ENCODE measurements around the gene TMPO. TPM values are rescaled to one million over a fixed set of nuclear protein-coding genes. Genes with fewer than 3 reads are reported as not detected.

TMPO gene
- total and polyA plus RNA-seq, 2 of the 4 experiments (the other 2 are of a cell fraction), result 30.0 to 62.0 TPM

DNA sequence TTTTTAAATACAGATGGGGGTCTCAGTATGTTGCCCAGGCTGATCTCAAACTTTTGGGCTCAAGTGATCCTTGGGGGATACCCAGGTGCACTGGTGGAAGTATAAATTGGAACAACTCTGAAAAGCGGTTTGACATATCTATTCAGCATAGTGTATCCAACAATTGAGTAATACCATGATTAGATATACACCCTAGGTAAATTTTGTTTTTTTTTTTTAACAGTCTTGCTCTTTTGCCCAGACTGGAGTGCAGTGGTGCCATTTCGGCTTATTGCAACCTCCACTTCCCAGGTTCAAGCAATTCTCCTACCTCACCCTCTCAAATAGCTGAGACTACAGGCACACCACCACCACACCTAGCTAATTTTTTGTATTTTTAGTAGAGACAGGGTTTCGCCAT, 46.5 kb downstream of the TMPO start:
- CTCF ChIA-PET, result interaction anchor here (0.7 kb wide), 1 partner anchor 78 kb away, joined by 3 read pairs; no protein-coding TSS in a partner anchor

More for the DNA sequence above, 46.5 kb downstream of the TMPO start:
- Histone ChIP-seq H3K27ac (ENCODE audit: insufficient read depth, low read length) (no peak overlapping the region), H2BK5ac (ENCODE audit: low read depth, low read length, poor library complexity, severe bottlenecking) (no peak overlapping the region), H2BK15ac (ENCODE audit: low read depth, low read length) (no peak overlapping the region), H2BK20ac (ENCODE audit: low read depth, low read length) (no peak overlapping the region), H4K91ac (ENCODE audit: insufficient read depth, low read depth, low read length) (no peak overlapping the region), H3K9me1 (ENCODE audit: insufficient read depth, low read length) (no peaks in the 10 kb centered on the region), H3K9me3 (ENCODE audit: control insufficient read depth, insufficient read depth, low read length) (peaks cover 2% of the 10 kb centered on the region; the same call in 1 of the 2 replicates), H3K4me1 (ENCODE audit: control insufficient read depth, insufficient read depth, low read length) (no peaks in the 10 kb centered on the region), H3K23ac (ENCODE audit: low read depth, low read length) (no peak overlapping the region), H3K27me3 (ENCODE audit: control insufficient read depth, insufficient read depth, low read length) (no peaks in the 10 kb centered on the region), H3K36me3 (ENCODE audit: control insufficient read depth, insufficient read depth, low read length) (no peaks in the 10 kb centered on the region), H2AK5ac (ENCODE audit: low read depth, low read length) (no peak overlapping the region), H3K9ac (ENCODE audit: low read depth, low read length) (no peak overlapping the region), H4K20me1 (ENCODE audit: insufficient read depth, low read length) (no peaks in the 10 kb centered on the region), H3K79me1 (ENCODE audit: low read depth in 1 of 2, low read length in 2 of 2) (no peaks in the 10 kb centered on the region), H4K5ac (ENCODE audit: low read depth, low read length) (no peak overlapping the region), H2AK9ac (replicated peaks; ENCODE audit: low read depth, low read length, poor library complexity) (no peak overlapping the region), H3K4me3 (ENCODE audit: insufficient read depth, low read depth, low read length) (no peak overlapping the region), H4K8ac (ENCODE audit: low read depth in 2 of 2, low read length in 2 of 2) (no peak overlapping the region), H3K56ac (ENCODE audit: extremely low read depth, insufficient read depth, low read length) (no peak overlapping the region), H3K14ac (replicated peaks; ENCODE audit: low read depth, low read length) (no peak overlapping the region), H3K4ac (ENCODE audit: low read depth, low read length) (no peak overlapping the region), H2AFZ (replicated peaks; ENCODE audit: low read length, poor library complexity) (no peak overlapping the region), H2BK120ac (ENCODE audit: low read depth, low read length) (no peak overlapping the region), H3K18ac (ENCODE audit: low read depth, low read length) (no peak overlapping the region), H3K4me2 (ENCODE audit: low read depth, low read length) (no peak overlapping the region)
- POLR2A ChIA-PET (ENCODE audit: unreplicated experiment), result no interaction called here
- no CpG with 5 or more reads among the region's 3 CpGs for WGBS, 2 experiments (ENCODE audit: extremely low coverage in 2 of 2, insufficient read length in 1 of 2)
- dilution Hi-C loops (cut with HindIII; ENCODE audit: low sequenced_read_pairs, unreplicated experiment), result no loop called here
- in situ Hi-C loops (cut with MboI; ENCODE audit: low sequenced_read_pairs), result loop anchor here (25.0 kb wide), 1 partner anchor 425 kb away; no protein-coding TSS in a partner anchor
- intact Hi-C loops (cut with micrococcal nuclease), result loop anchor here (10.0 kb wide), 1 partner anchor 1683 kb away; no protein-coding TSS in a partner anchor
- ATAC-seq (ENCODE audit: low read depth) (no peak), DNase-seq (no peak)
- BruUV-seq (replicated peaks), result no TSS peak
- TF ChIP-seq FOS (IDR thresholded peaks at IDR 0.05; ENCODE audit: low read depth, low read length), result no peak
- TF ChIP-seq RCOR1 (IDR thresholded peaks at IDR 0.05; ENCODE audit: insufficient replicate concordance, low read length), result no peak
- no peak for TF ChIP-seq SMC3 (IDR thresholded peaks at IDR 0.05; ENCODE audit: low read depth, low read length)
- no peak for TF ChIP-seq CEBPB (IDR thresholded peaks at IDR 0.05; ENCODE audit: low read depth, low read length)
- TF ChIP-seq MAFK (IDR thresholded peaks at IDR 0.05; ENCODE audit: low read depth, low read length), result no peak
- no peak for TF ChIP-seq USF2 (IDR thresholded peaks at IDR 0.05; ENCODE audit: low read depth, low read length)
- TF ChIP-seq CTCF (conservative IDR thresholded peaks at IDR 0.05; ENCODE audit: low read depth, low read length), result no peak
- TF ChIP-seq BHLHE40 (IDR thresholded peaks at IDR 0.05; ENCODE audit: low read depth, low read length), result no peak
- TF ChIP-seq MAZ (IDR thresholded peaks at IDR 0.05; ENCODE audit: borderline replicate concordance, low read depth, low read length), result no peak
- no peak for TF ChIP-seq MXI1 (IDR thresholded peaks at IDR 0.05; ENCODE audit: borderline replicate concordance, low read depth, low read length)
- TF ChIP-seq RFX5 (IDR thresholded peaks at IDR 0.05; ENCODE audit: low read depth, low read length), result no peak
